ENCODE data around the gene TTC12. TPM values are rescaled to one million over a fixed set of nuclear protein-coding genes. Genes with fewer than 3 reads are reported as not detected.

Gene TTC12
- total and polyA plus RNA-seq, 9 of the 15 experiments (the other 6 are each of a cell fraction or from before 2014, with no cell fraction given): 5.1 to 19.9 (median 13.4) TPM

DNA sequence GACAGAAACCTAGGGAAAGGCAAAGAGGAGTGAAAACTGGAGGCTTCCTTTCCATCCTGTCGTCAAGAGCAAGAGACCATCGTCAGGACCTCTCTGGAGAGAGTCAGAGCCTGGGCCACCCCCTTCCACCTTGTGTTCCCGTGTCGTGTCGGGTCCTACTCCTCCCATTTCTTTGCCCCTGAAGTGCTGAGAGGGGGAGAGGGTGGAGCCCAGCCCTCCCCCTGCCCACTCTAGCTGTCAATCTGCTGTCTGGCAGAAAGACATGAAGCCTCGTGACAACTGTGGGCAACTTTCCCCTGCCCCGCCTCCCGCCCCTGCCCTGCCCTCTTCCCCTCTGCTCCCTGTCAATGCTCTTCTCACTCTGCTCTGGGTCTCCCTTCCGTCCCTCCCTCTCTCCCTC is 93.8 kb downstream of the TTC12 start:
- Histone ChIP-seq H3K27me3 (ENCODE audit: control insufficient read depth in 2 of 2, insufficient read depth in 2 of 2, low read length in 2 of 2) (peaks cover 0 to 64% of the 10 kb centered on the region in 2 experiments; a peak in 3 of 5 replicates), H3K27ac (ENCODE audit: extremely low read depth, low read depth, low read length) (no peak overlapping the region), H3K9me3 (replicated peaks; ENCODE audit: control insufficient read depth, insufficient read depth, low read depth, low read length) (no peaks in the 10 kb centered on the region), H4K20me1 (replicated peaks; ENCODE audit: control insufficient read depth, insufficient read depth, low read length) (peaks cover 7% of the 10 kb centered on the region; the same call in 1 of the 2 replicates), H3K4me3 (no peak overlapping the region), H3K36me3 (ENCODE audit: control insufficient read depth, insufficient read depth, low read length) (no peaks in the 10 kb centered on the region), H3K4me2 (ENCODE audit: insufficient read depth, low read length) (no peak overlapping the region), H3K9me1 (ENCODE audit: control insufficient read depth, insufficient read depth, low read length) (no peaks in the 10 kb centered on the region), H3K79me2 (ENCODE audit: control insufficient read depth, insufficient read depth, low read length) (no peaks in the 10 kb centered on the region), H3K9ac (ENCODE audit: insufficient read depth in 1 of 2, low read depth in 2 of 2, low read length in 2 of 2) (no peak overlapping the region), H3K4me1 (replicated peaks in 1 of 2; ENCODE audit: control insufficient read depth in 2 of 2, insufficient read depth in 2 of 2, low read length in 2 of 2) (no peaks in the 10 kb centered on the region), H2AFZ (ENCODE audit: low read depth, low read length) (no peak overlapping the region)
- TF ChIP-seq MAFF (IDR thresholded peaks at IDR 0.05; ENCODE audit: low read length) (no peak), MBD2 (IDR thresholded peaks at IDR 0.05; ENCODE audit: borderline replicate concordance, low read depth) (no peak)
- BruUV-seq (replicated peaks): no TSS peak
- ChIA-PET POLR2A (no interaction called here), CTCF (ENCODE audit: low intra/inter-chr PET ratio) (no interaction called here)
- in situ Hi-C loops (cut with MboI) (no loop called here), intact Hi-C loops (cut with micrococcal nuclease) (no loop called here)
- ATAC-seq (no peak), FAIRE-seq (no peak), DNase-seq (ENCODE audit: extremely low read depth in 1 of 4, low spot score in 3 of 4) (no peak)
- WGBS (ENCODE audit: insufficient coverage, low coverage, missing lambda C conversion rate): 2% methylated on average over 6 of the region's 9 CpGs

DNA sequence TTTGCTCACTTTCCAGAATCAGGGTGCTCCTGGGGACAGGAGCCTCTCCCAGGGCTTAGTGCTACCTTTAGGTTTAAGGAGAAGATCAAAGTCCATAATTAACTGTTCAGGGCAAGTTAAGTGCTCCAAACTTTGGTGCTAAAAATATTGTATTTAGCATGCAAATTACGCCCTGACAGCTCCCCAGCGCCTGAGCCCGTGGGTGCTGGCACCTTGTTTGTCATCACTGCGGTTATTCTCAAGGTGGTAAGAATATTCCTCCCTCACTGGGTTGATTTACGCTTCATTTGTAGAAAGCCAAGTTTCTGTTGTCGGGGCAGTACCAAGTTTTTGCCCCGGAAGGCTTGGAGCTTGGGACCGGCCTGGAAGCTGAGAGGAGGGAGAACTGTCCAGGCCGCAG is 94.5 kb downstream of the TTC12 start:
- no peak for FAIRE-seq
- BruUV-seq (replicated peaks): no TSS peak
- Histone ChIP-seq H3K9me1 (ENCODE audit: control insufficient read depth, insufficient read depth, low read length) (no peaks in the 10 kb centered on the region), H3K9me3 (replicated peaks; ENCODE audit: control insufficient read depth, insufficient read depth, low read depth, low read length) (no peaks in the 10 kb centered on the region), H3K4me1 (replicated peaks in 1 of 2; ENCODE audit: control insufficient read depth in 2 of 2, insufficient read depth in 2 of 2, low read length in 2 of 2) (no peaks in the 10 kb centered on the region), H3K27me3 (ENCODE audit: control insufficient read depth in 2 of 2, insufficient read depth in 2 of 2, low read length in 2 of 2) (peaks cover 0 to 67% of the 10 kb centered on the region in 2 experiments; a peak in 3 of 5 replicates), H3K9ac (ENCODE audit: insufficient read depth in 1 of 2, low read depth in 2 of 2, low read length in 2 of 2) (no peak overlapping the region), H2AFZ (ENCODE audit: low read depth, low read length) (no peak overlapping the region), H3K36me3 (ENCODE audit: control insufficient read depth, insufficient read depth, low read length) (no peaks in the 10 kb centered on the region), H3K4me3 (no peak overlapping the region), H3K27ac (ENCODE audit: extremely low read depth, low read depth, low read length) (no peak overlapping the region), H4K20me1 (replicated peaks; ENCODE audit: control insufficient read depth, insufficient read depth, low read length) (peaks cover 5% of the 10 kb centered on the region; the same call in 1 of the 2 replicates), H3K4me2 (ENCODE audit: insufficient read depth, low read length) (no peak overlapping the region), H3K79me2 (ENCODE audit: control insufficient read depth, insufficient read depth, low read length) (no peaks in the 10 kb centered on the region)
- in situ Hi-C loops (cut with MboI) (no loop called here), intact Hi-C loops (cut with micrococcal nuclease) (no loop called here)
- WGBS (ENCODE audit: insufficient coverage, low coverage, missing lambda C conversion rate): 0% methylated on average over 9 of the region's 9 CpGs
- ATAC-seq: no peak
- ChIA-PET CTCF (ENCODE audit: low intra/inter-chr PET ratio) (no interaction called here), POLR2A (no interaction called here)
- DNase-seq (ENCODE audit: extremely low read depth in 1 of 4, low spot score in 3 of 4): no peak
- TF ChIP-seq XRCC3 (IDR thresholded peaks at IDR 0.05) (no peak), RCOR1 (IDR thresholded peaks at IDR 0.05; ENCODE audit: borderline replicate concordance in 1 of 2, low read depth in 2 of 2, low read length in 2 of 2) (no peak), RBM25 (IDR thresholded peaks at IDR 0.05; ENCODE audit: low read depth, low read length, severe bottlenecking) (no peak), NFIX (CRISPR knock-in tag; IDR thresholded peaks at IDR 0.05; ENCODE audit: low read depth) (no peak), SMAD1 (IDR thresholded peaks at IDR 0.05; ENCODE audit: low read depth, low read length, partially characterized antibody) (no peak), CAMTA2 (CRISPR knock-in tag; conservative IDR thresholded peaks at IDR 0.05) (no peak), CSDE1 (IDR thresholded peaks at IDR 0.05) (no peak), HMGN3 (IDR thresholded peaks at IDR 0.05; ENCODE audit: borderline replicate concordance, extremely low read depth, insufficient read length, low read depth, low read length) (no peak)
- TF ChIP-seq, protein P1, sequence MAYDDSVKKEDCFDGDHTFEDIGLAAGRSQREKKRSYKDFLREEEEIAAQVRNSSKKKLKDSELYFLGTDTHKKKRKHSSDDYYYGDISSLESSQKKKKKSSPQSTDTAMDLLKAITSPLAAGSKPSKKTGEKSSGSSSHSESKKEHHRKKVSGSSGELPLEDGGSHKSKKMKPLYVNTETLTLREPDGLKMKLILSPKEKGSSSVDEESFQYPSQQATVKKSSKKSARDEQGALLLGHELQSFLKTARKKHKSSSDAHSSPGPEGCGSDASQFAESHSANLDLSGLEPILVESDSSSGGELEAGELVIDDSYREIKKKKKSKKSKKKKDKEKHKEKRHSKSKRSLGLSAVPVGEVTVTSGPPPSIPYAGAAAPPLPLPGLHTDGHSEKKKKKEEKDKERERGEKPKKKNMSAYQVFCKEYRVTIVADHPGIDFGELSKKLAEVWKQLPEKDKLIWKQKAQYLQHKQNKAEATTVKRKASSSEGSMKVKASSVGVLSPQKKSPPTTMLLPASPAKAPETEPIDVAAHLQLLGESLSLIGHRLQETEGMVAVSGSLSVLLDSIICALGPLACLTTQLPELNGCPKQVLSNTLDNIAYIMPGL (CRISPR knock-in tag; IDR thresholded peaks at IDR 0.05): no peak
- TF ChIP-seq, protein P2, sequence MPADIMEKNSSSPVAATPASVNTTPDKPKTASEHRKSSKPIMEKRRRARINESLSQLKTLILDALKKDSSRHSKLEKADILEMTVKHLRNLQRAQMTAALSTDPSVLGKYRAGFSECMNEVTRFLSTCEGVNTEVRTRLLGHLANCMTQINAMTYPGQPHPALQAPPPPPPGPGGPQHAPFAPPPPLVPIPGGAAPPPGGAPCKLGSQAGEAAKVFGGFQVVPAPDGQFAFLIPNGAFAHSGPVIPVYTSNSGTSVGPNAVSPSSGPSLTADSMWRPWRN (IDR thresholded peaks at IDR 0.05; ENCODE audit: low read depth): no peak
- TF ChIP-seq, protein P3, sequence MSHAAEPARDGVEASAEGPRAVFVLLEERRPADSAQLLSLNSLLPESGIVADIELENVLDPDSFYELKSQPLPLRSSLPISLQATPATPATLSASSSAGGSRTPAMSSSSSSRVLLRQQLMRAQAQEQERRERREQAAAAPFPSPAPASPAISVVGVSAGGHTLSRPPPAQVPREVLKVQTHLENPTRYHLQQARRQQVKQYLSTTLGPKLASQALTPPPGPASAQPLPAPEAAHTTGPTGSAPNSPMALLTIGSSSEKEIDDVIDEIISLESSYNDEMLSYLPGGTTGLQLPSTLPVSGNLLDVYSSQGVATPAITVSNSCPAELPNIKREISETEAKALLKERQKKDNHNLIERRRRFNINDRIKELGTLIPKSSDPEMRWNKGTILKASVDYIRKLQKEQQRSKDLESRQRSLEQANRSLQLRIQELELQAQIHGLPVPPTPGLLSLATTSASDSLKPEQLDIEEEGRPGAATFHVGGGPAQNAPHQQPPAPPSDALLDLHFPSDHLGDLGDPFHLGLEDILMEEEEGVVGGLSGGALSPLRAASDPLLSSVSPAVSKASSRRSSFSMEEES (CRISPR knock-in tag; IDR thresholded peaks at IDR 0.05): no peak
